Endothelial cell of umbilical vein (primary cell): ENCODE results near the gene MYADM.

ENCODE experiments used
- CTCF ChIP-seq, 2 donors: IDR thresholded peaks; 1 replicate in 1 of 2; 2 replicates in 1 of 2; pipeline ENCODE4 v1.5.1; 2011; ENCODE audit warnings: low read length in 2 of 2, mild to moderate bottlenecking in 2 of 2, moderate library complexity in 2 of 2, control low read depth in 1 of 2, inconsistent platforms in 1 of 2, low read depth in 1 of 2; ENCODE audit not compliant: insufficient read depth in 1 of 2; ENCODE audit errors: extremely low read depth in 1 of 2
- EZH2 ChIP-seq: IDR thresholded peaks from 2 replicates; pipeline ENCODE4 v1.6.1; 2012; ENCODE audit warnings: borderline replicate concordance, low read depth, mild to moderate bottlenecking, moderate library complexity, low read length, inconsistent platforms; ENCODE audit not compliant: severe bottlenecking
- MYC ChIP-seq: IDR thresholded peaks from one replicate; pipeline ENCODE4 v1.6.1; 2011; ENCODE audit warnings: mild to moderate bottlenecking, low read depth, low read length

DNA sequence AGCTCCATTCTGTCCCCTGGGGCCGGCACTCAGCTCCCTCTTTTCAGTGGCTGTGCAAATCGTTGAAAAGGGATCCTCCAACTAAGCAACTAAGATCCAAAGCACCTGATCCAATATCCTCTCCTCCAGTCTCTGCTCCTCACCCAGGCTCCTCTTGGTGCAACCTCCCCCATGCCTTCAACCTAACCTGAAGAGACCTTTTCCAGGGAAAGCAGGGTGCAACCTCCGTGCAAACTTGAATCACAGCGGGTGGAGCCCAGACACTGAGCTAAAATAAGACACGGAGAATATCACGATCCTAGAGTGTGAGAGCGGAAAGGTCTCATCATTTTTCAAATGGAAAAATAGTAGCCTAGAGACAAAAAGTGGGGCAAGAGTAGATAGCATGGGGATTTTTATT is 49.7 kb downstream of the MYADM start:
- TF ChIP-seq CTCF (IDR thresholded peaks at IDR 0.05; ENCODE audit: extremely low read depth in 1 of 2, insufficient read depth in 1 of 2, low read depth in 1 of 2, low read length in 2 of 2) = no peak
- TF ChIP-seq EZH2 = no peak
- TF ChIP-seq MYC = no peak
